Cardiac ventricle fibroblast (primary cell): Measurements from ENCODE around the gene ATP1A2. TPM values are rescaled to one million over a fixed set of nuclear protein-coding genes. Genes with fewer than 3 reads are reported as not detected.

Experiments used
- total RNA-seq: library from RNA; depleted of rRNA; stranded (reverse); fragments of >200 nt; gene quantifications from 2 replicates; pipeline ENCODE4 v1.2.3, GENCODE V29; 2015

ATP1A2 gene
- total RNA-seq, result 1.4 and 1.8 TPM in 2 replicates

GRCh38 chr1:160115545-160116282 is at the start of gene ATP1A2:
Gene ATP1A2, plus strand, starts transcription at chr1:160115759. Its CDS starts 103 bp downstream, at chr1:160115862.

GRCh38 chr1:160069460-160070231 is 45.9 kb upstream of the ATP1A2 start, which contains the start of gene KCNJ10:
Gene KCNJ10, minus strand, starts transcription at chr1:160070160. Its CDS starts 27,628 bp downstream, at chr1:160042532.

GRCh38 chr1:160081261-160081936 is 34.2 kb upstream of the ATP1A2 start, which contains the start of gene KCNJ9:
Gene KCNJ9, plus strand, starts transcription at chr1:160081538. Its CDS starts 2,493 bp downstream, at chr1:160084031.

GRCh38 chr1:160097911-160098851 is 17.4 kb upstream of the ATP1A2 start, which contains the start of gene IGSF8:
Gene IGSF8, minus strand, starts transcription at chr1:160098619. Its CDS starts 147 bp downstream, at chr1:160098472.

GRCh38 chr1:160151303-160151702 is 35.7 kb downstream of the ATP1A2 start, which contains the start of gene ATP1A4:
Gene ATP1A4, plus strand, starts transcription at chr1:160151603. Its CDS starts 438 bp downstream, at chr1:160152041.

GRCh38 chr1:160189649-160190625 is 74.4 kb downstream of the ATP1A2 start, which contains the start of gene CASQ1:
Gene CASQ1, plus strand, starts transcription at chr1:160190575. Its CDS starts 177 bp downstream, at chr1:160190752.

Other genes with a start within 250 kb of the ATP1A2 start
- gene CFAP45, start 215.6 kb upstream of the ATP1A2 start, total RNA-seq, result not detected in 2 replicates
- 285 and 303 TPM in 2 replicates for gene TAGLN2, start 190.3 kb upstream of the ATP1A2 start, total RNA-seq
- gene IGSF9, start 170.1 kb upstream of the ATP1A2 start, total RNA-seq, result not detected in 2 replicates
- not detected in 2 replicates for gene SLAMF9, start 161.5 kb upstream of the ATP1A2 start, total RNA-seq
- 2.3 and 4.0 TPM in 2 replicates for gene PIGM, start 83.8 kb upstream of the ATP1A2 start, total RNA-seq
- not detected in 2 replicates for gene KCNJ10, start 45.6 kb upstream of the ATP1A2 start, total RNA-seq
- not detected in 2 replicates for gene KCNJ9, start 34.2 kb upstream of the ATP1A2 start, total RNA-seq
- 10.4 and 11.4 TPM in 2 replicates for gene IGSF8, start 17.1 kb upstream of the ATP1A2 start, total RNA-seq
- not detected in 2 replicates for gene ATP1A4, start 35.8 kb downstream of the ATP1A2 start, total RNA-seq
- gene CASQ1, start 74.8 kb downstream of the ATP1A2 start, total RNA-seq, result not detected in 2 replicates
- gene PEA15, start 89.6 kb downstream of the ATP1A2 start, total RNA-seq, result 81.7 and 87.2 TPM in 2 replicates
- gene DCAF8, start 146.8 kb downstream of the ATP1A2 start, total RNA-seq, result 54.7 and 56.3 TPM in 2 replicates
- gene PEX19, start 169.4 kb downstream of the ATP1A2 start, total RNA-seq, result 47.3 and 56.5 TPM in 2 replicates
- 165 and 166 TPM in 2 replicates for gene COPA, start 227.5 kb downstream of the ATP1A2 start, total RNA-seq
- gene NCSTN, start 227.6 kb downstream of the ATP1A2 start, total RNA-seq, result 75.6 and 89.0 TPM in 2 replicates